Erythroblast (primary cell): ENCODE results near the gene FN3KRP.

Source experiments
- DNase-seq, 2 experiments: peaks; one replicate each; lab custom pipeline; 2025; lab: John Stamatoyannopoulos, UW
- GATA1 ChIP-seq: IDR thresholded peaks from 2 replicates; pipeline ENCODE4 v1.6.1; 2011; ENCODE audit warnings: low read depth, mild to moderate bottlenecking, control low read depth, low read length, moderate library complexity
- POLR2A ChIP-seq: IDR thresholded peaks from 2 replicates; pipeline ENCODE4 v1.6.1; 2011; ENCODE audit warnings: mild to moderate bottlenecking, low read length

The FN3KRP gene

DNA sequence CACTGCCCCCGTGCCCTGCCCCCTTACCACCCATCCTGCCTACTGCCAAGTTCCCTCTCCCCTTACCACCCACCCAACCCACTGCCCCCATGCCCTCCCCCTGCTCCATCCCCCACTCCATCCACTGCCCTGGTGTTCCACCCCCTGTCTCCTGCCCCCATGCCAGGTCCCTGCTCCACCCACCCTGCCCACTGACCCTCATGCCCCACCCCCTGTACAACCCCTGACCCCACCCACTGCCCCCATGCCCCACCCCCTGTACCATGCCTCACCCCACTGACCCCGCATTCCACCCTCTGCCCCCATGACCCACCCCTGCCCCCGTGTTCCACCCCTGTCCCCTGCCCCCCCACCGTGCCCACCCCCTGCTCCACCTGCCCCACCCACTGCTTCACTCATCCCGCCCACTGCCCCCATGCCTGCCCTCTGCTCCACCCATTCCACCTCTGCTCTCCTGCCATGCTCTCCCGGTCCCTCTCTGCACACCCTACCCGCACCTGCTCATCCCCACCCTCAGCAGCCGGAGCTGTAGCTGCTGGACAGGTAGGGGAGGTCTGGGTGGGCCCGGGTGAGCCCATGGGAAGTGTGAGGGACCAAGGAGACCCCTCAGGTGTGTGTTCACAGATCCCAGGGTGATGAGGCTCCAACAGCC lies 7.4 kb upstream of the FN3KRP start:
- no peak for DNase-seq
- TF ChIP-seq POLR2A (no peak), GATA1 (no peak)

DNA sequence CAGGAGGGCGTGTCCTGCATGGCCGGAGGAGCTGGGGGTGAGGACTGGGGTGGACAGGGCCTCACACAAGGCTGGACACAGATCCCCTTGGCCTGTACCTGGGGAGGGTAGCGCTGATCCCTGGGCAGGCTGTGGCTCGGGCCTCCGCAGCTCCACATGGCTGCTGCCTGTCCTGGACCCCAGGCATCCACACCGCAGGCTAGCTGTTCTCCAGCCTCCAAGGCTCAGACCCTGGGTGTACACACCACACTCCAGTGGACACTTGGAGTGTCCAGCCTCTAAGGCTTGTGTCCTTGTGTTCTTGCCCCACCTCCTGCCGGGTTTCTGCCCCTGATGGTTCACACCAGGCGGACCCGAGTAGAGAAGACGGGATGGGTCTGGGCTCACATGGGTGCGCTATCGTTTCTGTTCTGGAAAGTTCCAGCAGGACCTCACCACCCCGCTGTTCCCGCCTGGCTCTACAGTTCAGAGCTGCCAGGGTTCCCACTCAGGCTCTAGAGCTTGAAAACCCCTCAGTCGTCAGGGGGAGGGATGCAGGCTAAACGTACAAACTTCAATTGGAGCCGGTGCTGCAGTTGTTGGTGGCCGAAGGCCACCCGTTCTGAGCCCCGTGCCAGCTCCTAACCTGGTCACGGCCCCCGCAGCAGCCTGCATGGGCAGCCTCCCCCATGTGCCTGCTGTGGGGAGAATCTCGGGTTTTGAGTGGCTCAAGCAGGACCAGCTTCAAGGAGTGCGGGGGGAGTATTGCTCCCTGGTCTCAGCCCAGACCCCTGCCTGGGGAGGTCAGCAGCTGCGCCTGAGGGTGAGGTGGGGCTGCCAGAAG lies 6.6 kb upstream of the FN3KRP start:
- no peak for TF ChIP-seq GATA1
- TF ChIP-seq POLR2A: no peak
- DNase-seq: no peak

DNA sequence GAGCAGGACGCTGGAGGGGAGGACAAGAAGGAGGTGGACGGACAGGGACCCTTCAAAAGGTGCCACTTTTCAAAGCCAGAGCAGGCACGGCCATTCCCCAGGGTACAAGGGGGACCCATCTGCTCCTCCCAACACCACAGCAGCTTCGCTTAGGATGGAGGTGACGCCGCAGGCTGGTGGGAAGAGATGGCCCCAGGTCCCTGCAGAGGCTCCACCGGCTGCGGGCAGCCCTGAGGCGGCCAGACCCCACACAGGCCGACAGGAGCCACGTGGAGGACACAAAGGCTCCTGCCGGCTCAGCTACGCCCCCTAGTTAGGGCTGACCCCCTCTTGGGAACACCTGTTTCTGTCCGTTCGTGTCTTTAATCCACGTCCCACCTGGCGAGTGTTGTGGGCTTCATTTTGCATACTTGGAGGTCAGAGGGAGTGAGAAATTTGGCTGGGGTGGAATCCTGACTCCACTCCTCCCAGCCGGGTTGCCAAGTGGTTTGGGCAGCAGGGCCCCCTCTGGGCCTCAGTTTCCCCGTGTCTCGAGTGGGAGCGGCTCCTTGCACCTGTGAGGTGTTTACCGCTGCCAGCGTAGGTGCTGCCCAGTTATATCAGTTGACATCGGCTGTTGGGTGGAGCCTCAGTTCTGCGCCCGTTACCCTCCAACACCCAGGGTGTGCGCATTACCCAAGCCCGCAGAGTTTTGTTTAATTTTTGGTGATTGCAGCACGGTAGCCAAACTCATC lies 5.8 kb upstream of the FN3KRP start:
- TF ChIP-seq POLR2A: no peak
- TF ChIP-seq GATA1: no peak
- DNase-seq: no peak

DNA sequence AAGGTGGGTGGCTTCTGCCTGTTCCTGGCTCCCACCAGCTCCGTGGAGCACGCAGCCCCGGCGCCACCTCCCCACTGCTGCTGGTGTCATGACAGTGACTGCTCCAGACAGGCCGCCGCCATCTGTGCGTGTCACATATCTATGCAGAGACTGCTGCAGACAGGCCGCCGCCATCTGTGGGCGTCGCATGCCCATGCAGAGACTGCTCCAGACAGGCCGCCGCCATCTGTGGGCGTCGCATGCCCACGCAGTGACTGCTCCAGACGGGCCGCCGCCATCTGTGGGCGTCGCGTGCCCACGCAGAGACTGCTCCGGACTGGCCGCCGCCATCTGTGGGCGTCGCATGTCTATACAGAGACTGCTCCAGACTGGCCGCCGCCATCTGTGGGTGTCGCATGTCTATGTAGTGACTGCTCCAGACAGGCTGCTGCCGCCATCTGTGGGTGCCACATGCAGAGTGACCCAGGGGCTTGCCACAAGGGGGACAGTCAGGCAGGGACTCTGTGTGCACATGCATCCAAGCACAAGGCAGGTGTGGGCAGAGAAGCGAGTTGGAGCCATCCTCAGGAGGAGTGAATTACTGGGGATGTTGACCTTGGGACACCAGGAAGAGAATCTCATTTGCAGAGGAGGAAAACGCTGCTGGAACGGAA lies 3.3 kb upstream of the FN3KRP start:
- no peak for DNase-seq
- TF ChIP-seq POLR2A (no peak), GATA1 (no peak)

DNA sequence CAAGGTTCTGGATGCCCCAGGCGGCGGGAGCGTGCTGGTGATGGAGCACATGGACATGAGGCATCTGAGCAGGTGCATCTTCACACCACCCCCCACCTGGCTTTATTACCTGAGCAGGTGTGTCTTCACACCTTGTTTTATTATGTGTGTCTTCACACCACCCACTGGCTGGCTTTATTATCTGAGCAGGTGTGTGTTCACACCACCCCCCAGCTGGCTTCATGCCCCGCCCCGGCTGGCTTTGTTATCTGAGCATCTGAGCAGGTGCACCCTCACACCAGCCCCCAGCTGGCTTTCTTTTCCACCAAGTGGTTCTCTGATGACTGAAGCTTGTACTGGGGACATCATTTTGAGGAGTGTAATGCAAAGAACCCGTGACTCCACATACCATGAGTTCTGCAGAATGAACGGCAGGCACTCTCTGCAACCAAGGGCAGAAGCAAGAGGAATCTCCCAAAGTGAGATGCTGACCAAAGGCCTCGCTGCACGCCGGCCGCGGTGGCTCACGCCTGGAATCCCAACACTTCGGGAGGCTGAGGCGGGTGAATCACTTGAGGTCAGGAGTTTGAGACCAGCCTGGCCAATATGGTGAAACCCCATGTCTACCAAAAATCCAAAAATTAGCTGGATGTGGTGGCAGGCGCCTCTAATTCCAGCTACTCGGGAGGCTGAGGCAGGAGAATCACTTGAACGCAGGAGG lies 2.6 kb downstream of the FN3KRP start:
- TF ChIP-seq POLR2A (no peak), GATA1 (no peak)
- no peak for DNase-seq

DNA sequence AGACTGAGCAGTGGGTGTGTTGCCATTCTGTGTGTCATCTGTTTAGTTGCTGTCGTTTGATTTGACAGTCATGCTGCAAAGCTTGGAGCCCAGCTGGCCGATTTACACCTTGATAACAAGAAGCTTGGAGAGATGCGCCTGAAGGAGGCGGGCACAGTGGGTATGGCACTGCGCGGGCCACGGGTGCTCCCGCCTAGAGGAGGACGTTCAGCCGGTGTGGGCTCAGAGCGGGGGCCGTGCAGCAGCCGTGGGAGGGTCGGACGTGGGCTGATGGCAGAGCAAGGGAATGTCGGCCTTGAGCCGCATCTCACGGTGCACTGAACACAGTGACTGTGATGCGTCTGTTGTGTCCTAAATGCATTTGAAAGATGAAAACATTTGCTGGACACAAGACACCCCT lies 3.7 kb downstream of the FN3KRP start:
- DNase-seq: no peak
- TF ChIP-seq GATA1 (no peak), POLR2A (no peak)

DNA sequence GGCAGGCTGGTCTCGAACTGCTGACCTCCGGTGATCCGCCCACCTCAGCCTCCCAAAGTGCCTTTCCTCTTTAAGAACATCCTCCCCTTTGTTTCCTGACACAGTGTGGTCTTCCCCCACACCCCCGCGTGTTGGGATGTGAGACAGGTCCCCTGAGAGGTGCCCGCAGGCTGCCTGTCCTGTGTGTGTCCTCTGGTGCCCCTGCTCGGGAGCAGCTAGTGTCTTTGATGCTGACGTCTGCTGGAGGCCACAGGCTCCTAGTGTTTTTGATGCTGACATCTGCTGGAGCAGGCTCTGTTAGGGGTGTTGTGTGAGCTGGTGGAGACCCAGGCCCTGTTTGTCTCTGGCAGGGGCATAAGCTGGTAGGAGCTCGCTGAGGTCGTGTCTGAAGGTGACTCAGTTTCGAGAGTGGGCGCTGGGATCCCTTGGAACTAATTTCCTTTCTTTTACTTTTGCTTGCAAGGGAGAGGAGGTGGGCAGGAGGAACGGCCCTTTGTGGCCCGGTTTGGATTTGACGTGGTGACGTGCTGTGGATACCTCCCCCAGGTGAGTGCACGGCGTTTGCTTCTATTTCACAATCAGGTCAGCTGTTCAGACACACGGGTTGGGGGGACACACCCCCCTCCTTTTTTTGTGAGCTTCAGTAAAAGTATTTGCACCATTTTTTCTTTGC lies 6.0 kb downstream of the FN3KRP start:
- no peak for TF ChIP-seq POLR2A
- no peak for TF ChIP-seq GATA1
- DNase-seq: no peak

DNA sequence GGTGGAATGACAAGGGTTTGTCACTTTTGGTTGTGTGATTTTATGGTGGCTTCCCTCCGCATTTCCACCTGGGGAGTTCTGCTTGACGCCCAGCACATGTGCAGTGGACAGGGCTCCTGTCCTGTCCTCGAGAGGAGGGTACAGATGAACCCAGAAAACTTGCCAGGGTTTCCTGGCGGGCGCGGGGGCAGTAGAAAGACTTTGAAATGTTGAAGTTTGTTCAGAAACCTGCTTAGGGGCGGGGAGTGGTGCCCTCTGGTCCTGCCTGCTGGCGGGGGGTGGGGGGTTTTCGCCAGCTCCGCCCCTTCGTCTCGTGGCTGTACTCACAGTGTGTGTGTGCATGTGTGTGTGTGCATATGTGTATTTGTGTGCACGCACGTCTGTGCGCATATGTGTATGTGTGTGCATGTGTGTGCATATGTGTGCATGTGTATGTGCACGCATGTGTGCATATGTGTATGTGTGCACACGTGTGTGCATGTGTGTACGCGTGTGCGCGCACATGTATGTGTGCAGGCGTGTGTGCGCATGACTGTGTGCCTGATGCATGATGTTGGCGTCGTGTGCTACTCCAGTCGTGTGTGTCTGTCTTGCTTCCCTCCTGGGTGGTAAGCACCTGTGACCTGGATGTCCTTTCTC lies 6.8 kb downstream of the FN3KRP start:
- TF ChIP-seq POLR2A (no peak), GATA1 (no peak)

DNA sequence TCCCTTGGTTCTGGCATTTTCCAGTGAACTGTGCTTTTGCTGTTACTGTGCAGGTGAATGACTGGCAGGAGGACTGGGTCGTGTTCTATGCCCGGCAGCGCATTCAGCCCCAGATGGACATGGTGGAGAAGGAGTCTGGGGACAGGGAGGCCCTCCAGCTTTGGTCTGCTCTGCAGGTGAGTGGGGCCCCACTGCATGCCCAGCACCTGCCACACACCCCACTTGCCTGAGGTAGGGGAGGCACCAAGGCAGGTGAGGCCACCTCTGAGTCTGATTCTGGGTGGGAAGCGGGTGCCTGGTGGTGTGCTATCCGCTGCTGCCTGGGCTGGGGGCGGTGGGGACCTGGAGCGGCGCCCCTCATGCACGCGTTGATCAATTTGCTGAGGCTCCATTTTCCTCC lies 9.9 kb downstream of the FN3KRP start:
- TF ChIP-seq GATA1 (no peak), POLR2A (no peak)
- no peak for DNase-seq

More for the DNA sequence above, 6.8 kb downstream of the FN3KRP start:
- no peak for DNase-seq

DNA sequence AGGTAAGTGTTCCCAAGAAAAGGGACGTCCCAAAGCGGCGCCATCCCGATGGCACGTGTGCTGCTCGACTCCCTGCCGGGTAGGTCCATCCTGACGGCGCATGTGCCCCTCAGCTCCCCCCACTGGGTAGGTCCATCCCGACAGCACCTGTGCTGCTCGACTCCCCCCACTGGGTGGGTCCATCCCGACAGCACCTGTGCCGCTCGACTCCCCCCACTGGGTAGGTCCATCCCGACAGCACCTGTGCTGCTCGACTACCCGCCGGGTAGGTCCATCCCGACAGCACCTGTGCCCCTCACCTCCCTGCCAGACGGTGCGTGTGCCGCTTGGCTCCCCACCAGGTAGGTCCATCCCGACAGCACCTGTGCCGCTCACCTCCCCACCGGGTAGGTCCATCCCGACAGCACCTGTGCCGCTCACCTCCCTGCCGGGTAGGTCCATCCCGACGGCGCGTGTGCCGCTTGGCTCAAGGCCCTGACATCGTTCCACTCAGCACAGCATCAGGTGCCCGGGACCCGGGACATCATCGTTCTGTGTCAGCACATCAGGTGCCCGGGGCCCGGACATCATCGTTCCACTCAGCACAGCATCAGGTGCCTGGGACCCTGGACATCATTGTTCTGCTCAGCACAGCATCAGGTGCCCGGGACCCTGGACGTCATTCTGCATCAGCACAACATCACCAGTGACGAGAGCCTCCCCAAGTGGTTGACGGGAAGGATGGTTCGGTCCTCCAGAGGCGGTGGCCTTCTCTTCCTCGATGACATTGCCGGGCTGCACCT lies 13.2 kb downstream of the FN3KRP start:
- DNase-seq: no peak

DNA sequence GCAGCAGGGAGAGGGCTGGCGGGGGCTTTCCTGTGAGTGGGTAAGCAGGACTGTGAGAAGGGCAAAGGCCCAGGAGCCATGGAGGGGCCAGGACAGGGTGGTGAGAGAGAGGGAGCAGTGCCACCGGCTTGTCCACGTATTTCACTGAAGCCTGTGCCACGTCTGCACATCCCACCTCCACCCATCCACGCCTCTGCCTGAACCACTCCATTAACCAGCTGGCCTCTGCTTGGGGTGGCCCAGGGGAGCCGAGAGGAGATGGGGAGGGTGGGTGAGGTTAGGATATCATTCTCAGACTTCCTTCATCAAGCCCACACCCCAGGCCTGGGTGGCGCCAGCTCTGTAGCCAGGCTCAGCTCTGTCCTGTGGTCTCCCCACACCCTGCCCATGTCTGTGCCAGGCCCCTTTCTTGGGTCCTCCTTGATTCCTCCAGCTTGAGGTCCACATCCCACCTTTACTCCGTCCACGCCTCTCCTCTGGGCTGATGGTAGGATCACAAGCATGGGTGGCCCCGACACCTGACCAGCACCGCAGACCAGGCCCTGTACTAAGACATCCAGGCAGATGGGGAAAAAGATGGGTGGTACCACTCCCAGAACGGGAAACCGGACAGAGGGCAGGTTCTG lies 15.7 kb downstream of the FN3KRP start:
- no peak for TF ChIP-seq POLR2A
- no peak for TF ChIP-seq GATA1
- no peak for DNase-seq

More for the DNA sequence above, 13.2 kb downstream of the FN3KRP start:
- TF ChIP-seq GATA1: no peak
- no peak for TF ChIP-seq POLR2A
